ENCODE measurements around the gene KRTAP26-1.

DNA sequence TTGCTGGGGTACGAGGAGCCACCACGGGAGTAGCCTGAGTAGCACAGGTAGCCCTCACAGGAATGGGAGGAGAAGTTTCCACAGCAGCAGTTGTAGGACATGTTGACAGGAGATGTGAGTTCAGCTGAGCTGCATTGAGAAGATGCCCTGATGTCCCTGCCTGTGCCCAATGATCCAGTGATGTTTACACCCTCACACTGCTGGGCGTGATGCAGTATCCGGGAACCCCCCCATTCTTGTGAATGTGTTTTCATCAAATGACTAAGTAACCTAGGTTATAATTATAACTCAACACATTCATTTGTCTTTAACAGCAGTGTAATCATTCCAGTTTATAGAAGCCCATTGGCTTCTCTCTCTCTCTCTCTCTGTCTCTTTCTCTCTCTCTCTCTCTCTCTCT, 28.4 kb upstream of the KRTAP26-1 start, which contains the start of gene KRTAP23-1:
- TF ChIP-seq, protein P1, sequence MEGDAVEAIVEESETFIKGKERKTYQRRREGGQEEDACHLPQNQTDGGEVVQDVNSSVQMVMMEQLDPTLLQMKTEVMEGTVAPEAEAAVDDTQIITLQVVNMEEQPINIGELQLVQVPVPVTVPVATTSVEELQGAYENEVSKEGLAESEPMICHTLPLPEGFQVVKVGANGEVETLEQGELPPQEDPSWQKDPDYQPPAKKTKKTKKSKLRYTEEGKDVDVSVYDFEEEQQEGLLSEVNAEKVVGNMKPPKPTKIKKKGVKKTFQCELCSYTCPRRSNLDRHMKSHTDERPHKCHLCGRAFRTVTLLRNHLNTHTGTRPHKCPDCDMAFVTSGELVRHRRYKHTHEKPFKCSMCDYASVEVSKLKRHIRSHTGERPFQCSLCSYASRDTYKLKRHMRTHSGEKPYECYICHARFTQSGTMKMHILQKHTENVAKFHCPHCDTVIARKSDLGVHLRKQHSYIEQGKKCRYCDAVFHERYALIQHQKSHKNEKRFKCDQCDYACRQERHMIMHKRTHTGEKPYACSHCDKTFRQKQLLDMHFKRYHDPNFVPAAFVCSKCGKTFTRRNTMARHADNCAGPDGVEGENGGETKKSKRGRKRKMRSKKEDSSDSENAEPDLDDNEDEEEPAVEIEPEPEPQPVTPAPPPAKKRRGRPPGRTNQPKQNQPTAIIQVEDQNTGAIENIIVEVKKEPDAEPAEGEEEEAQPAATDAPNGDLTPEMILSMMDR (IDR thresholded peaks at IDR 0.05), result no peak
- TF ChIP-seq POLR2A (IDR thresholded peaks at IDR 0.05), result no peak
